Measurements from ENCODE around the gene DCUN1D4.

DCUN1D4 gene

GRCh38 chr4:51942833-51943215 lies 99.9 kb downstream of the DCUN1D4 start:
- Histone ChIP-seq H3K9ac (ENCODE audit: low read length) (no peak overlapping the region), H3K79me2 (ENCODE audit: insufficient read depth, low read length) (no peaks in the 10 kb centered on the region), H4K20me1 (ENCODE audit: low read depth, low read length) (no peaks in the 10 kb centered on the region), H3F3A (ENCODE audit: insufficient read depth) (no peaks in the 10 kb centered on the region), H3K4me3 (ENCODE audit: insufficient read depth, low read length, poor library complexity, severe bottlenecking) (no peak overlapping the region), H3K36me3 (ENCODE audit: low read length) (no peaks in the 10 kb centered on the region), H3K9me3 (ENCODE audit: insufficient read depth, low read length) (no peaks in the 10 kb centered on the region), H3K27me3 (ENCODE audit: low read length) (no peaks in the 10 kb centered on the region), H3K9me2 (replicated peaks; ENCODE audit: insufficient read depth, low read length) (no peaks in the 10 kb centered on the region; the same call in 1 of the 2 replicates), H2AFZ (ENCODE audit: low read depth, low read length, severe bottlenecking) (no peak overlapping the region), H3K4me2 (ENCODE audit: low read depth, low read length, poor library complexity, severe bottlenecking) (no peak overlapping the region), H3K27ac (ENCODE audit: low read depth, low read length) (no peak overlapping the region)
- TF ChIP-seq EZH2phosphoT487 (conservative IDR thresholded peaks at IDR 0.05; ENCODE audit: low read length) (no peak), CTCF (IDR thresholded peaks at IDR 0.05; ENCODE audit: insufficient read depth, low read length, poor library complexity, severe bottlenecking) (no peak)

GRCh38 chr4:51943221-51943620 lies 100.3 kb downstream of the DCUN1D4 start:
- H3K79me2 ChIP-seq (ENCODE audit: insufficient read depth, low read length) = no peaks in the 10 kb centered on the region
- H3K4me2 ChIP-seq (ENCODE audit: low read depth, low read length, poor library complexity, severe bottlenecking) = no peak overlapping the region
- H3K9ac ChIP-seq (ENCODE audit: low read length) = no peak overlapping the region
- no peaks in the 10 kb centered on the region for H3K27me3 ChIP-seq (ENCODE audit: low read length)
- no peak overlapping the region for H3K4me3 ChIP-seq (ENCODE audit: insufficient read depth, low read length, poor library complexity, severe bottlenecking)
- no peaks in the 10 kb centered on the region for H3F3A ChIP-seq (ENCODE audit: insufficient read depth)
- no peaks in the 10 kb centered on the region; the same call in 1 of the 2 replicates for H3K9me2 ChIP-seq (replicated peaks; ENCODE audit: insufficient read depth, low read length)
- no peaks in the 10 kb centered on the region for H4K20me1 ChIP-seq (ENCODE audit: low read depth, low read length)
- H3K27ac ChIP-seq (ENCODE audit: low read depth, low read length) = no peak overlapping the region
- no peaks in the 10 kb centered on the region for H3K9me3 ChIP-seq (ENCODE audit: insufficient read depth, low read length)
- H3K36me3 ChIP-seq (ENCODE audit: low read length) = no peaks in the 10 kb centered on the region
- TF ChIP-seq EZH2phosphoT487 (conservative IDR thresholded peaks at IDR 0.05; ENCODE audit: low read length) (no peak), CTCF (IDR thresholded peaks at IDR 0.05; ENCODE audit: insufficient read depth, low read length, poor library complexity, severe bottlenecking) (no peak)
- H2AFZ ChIP-seq (ENCODE audit: low read depth, low read length, severe bottlenecking) = no peak overlapping the region

GRCh38 chr4:51958199-51958968 lies 115.4 kb downstream of the DCUN1D4 start:
- H3K9me3 ChIP-seq (ENCODE audit: insufficient read depth, low read length) = no peaks in the 10 kb centered on the region
- no peaks in the 10 kb centered on the region for H3K9me2 ChIP-seq (replicated peaks; ENCODE audit: insufficient read depth, low read length)
- TF ChIP-seq CTCF (IDR thresholded peaks at IDR 0.05; ENCODE audit: insufficient read depth, low read length, poor library complexity, severe bottlenecking) (no peak), EZH2phosphoT487 (conservative IDR thresholded peaks at IDR 0.05; ENCODE audit: low read length) (no peak)
- no peaks in the 10 kb centered on the region for H3F3A ChIP-seq (ENCODE audit: insufficient read depth)
- H3K27me3 ChIP-seq (ENCODE audit: low read length) = no peaks in the 10 kb centered on the region
- H3K4me3 ChIP-seq (ENCODE audit: insufficient read depth, low read length, poor library complexity, severe bottlenecking) = no peak overlapping the region
- H3K27ac ChIP-seq (ENCODE audit: low read depth, low read length) = no peak overlapping the region
- H3K4me2 ChIP-seq (ENCODE audit: low read depth, low read length, poor library complexity, severe bottlenecking) = no peak overlapping the region
- H3K36me3 ChIP-seq (ENCODE audit: low read length) = no peaks in the 10 kb centered on the region
- no peak overlapping the region for H2AFZ ChIP-seq (ENCODE audit: low read depth, low read length, severe bottlenecking)
- H3K9ac ChIP-seq (ENCODE audit: low read length) = no peak overlapping the region
- H3K79me2 ChIP-seq (ENCODE audit: insufficient read depth, low read length) = no peaks in the 10 kb centered on the region
- H4K20me1 ChIP-seq (ENCODE audit: low read depth, low read length) = no peaks in the 10 kb centered on the region

Data from SU-DHL-6 (cell line).